T-cell (primary cell): ENCODE results near the gene KCND1. TPM values are rescaled to one million over a fixed set of nuclear protein-coding genes. Genes with fewer than 3 reads are reported as not detected.

Source experiments
- ATAC-seq, 4 experiments: fragments of 200-7000 bp in 3 of 4; fragments of 150-1000 bp in 1 of 4; cut with Tn5 transposase; replicated peaks in 1 of 4; 1 replicate in 3 of 4; 2 replicates in 1 of 4; pipeline ENCODE4 v1.10.0; 2021; ENCODE audit warnings: moderate library complexity in 3 of 4, mild to moderate bottlenecking in 2 of 4, moderate number of reproducible peaks in 1 of 4
- CTCF ChIA-PET, 2 donors: fragments of 300-600 bp; sonication (Branson Sonifier 250); formaldehyde crosslinking; loops; one replicate each; lab custom pipeline; 2022; ENCODE audit warnings: antibody characterized with exemption in 2 of 2; lab: Charles Lee
- POLR2A ChIA-PET, 2 donors: fragments of 300-600 bp; sonication (Branson Sonifier 250); formaldehyde crosslinking; loops; one replicate each; lab custom pipeline; 2022; ENCODE audit warnings: antibody characterized with exemption in 2 of 2; lab: Charles Lee
- DNase-seq, 35 experiments: peaks; one replicate each; pipeline versions ENCODE4 v3.0.0 to v3.0.0-alpha.2; 2013 to 2023
- H3K27ac ChIP-seq: one replicate; pipeline ENCODE4 v1.5.1; 2013; ENCODE audit warnings: low read length
- H3K27me3 ChIP-seq, 2 experiments: replicated peaks in 1 of 2; 1 replicate in 1 of 2; 2 replicates in 1 of 2; pipeline versions ENCODE4 v1.6.1 to v1.7.0; 2013; ENCODE audit warnings: low read length in 1 of 2, mixed read lengths in 1 of 2; ENCODE audit not compliant: control insufficient read depth in 2 of 2, insufficient read depth in 2 of 2; ENCODE audit errors: extremely low read depth in 1 of 2
- H3K36me3 ChIP-seq, 2 donors: 1 replicate in 1 of 2; 2 replicates in 1 of 2; pipeline versions ENCODE4 v1.6.1 to v1.7.0; 2013; ENCODE audit warnings: low read length in 1 of 2; ENCODE audit not compliant: control insufficient read depth in 2 of 2, insufficient read depth in 1 of 2; ENCODE audit errors: extremely low read depth in 1 of 2
- H3K4me1 ChIP-seq, 2 experiments: 1 replicate in 1 of 2; 2 replicates in 1 of 2; pipeline versions ENCODE4 v1.6.1 to v1.7.0; 2013; ENCODE audit warnings: low read length in 2 of 2, mixed read lengths in 1 of 2; ENCODE audit not compliant: insufficient read depth in 2 of 2, control insufficient read depth in 1 of 2; ENCODE audit errors: extremely low read depth in 1 of 2
- H3K4me3 ChIP-seq, 2 donors: 1 replicate in 1 of 2; 2 replicates in 1 of 2; pipeline versions ENCODE4 v1.5.1 to v1.7.0; 2013; ENCODE audit warnings: mild to moderate bottlenecking in 2 of 2, low read length in 1 of 2, moderate library complexity in 1 of 2; ENCODE audit not compliant: control insufficient read depth in 1 of 2; ENCODE audit errors: extremely low read depth in 1 of 2
- H3K9me3 ChIP-seq: 2 replicates; pipeline ENCODE4 v1.7.0; 2013
- H3K27ac Mint-ChIP-seq, 2 donors: one replicate each; pipeline ENCODE4 v1.8.0; 2020 to 2021; ENCODE audit warnings: mild to moderate bottlenecking in 2 of 2, mixed read lengths in 2 of 2
- H3K27me3 Mint-ChIP-seq, 2 donors: one replicate each; pipeline ENCODE4 v1.8.0; 2021 to 2022; ENCODE audit warnings: mixed read lengths in 2 of 2
- H3K36me3 Mint-ChIP-seq: one replicate; pipeline ENCODE4 v1.8.0; 2021; ENCODE audit warnings: mixed read lengths
- H3K4me1 Mint-ChIP-seq, 3 donors: one replicate each; pipeline ENCODE4 v1.8.0; 2020 to 2022; ENCODE audit warnings: mixed read lengths in 3 of 3, mild to moderate bottlenecking in 1 of 3
- H3K4me3 Mint-ChIP-seq, 3 donors: one replicate each; pipeline ENCODE4 v1.8.0; 2020 to 2022; ENCODE audit warnings: mild to moderate bottlenecking in 3 of 3, mixed read lengths in 3 of 3, moderate library complexity in 3 of 3
- H3K9me3 Mint-ChIP-seq, 3 donors: one replicate each; pipeline ENCODE4 v1.8.0; 2020 to 2022; ENCODE audit warnings: mixed read lengths in 3 of 3
- WGBS: methylation state at CpG from one replicate; pipeline ENCODE4 v1.1.5; 2013; ENCODE audit warnings: missing lambda C conversion rate; ENCODE audit not compliant: insufficient coverage; 5-methylcytosine and 5-hydroxymethylcytosine counted together
- total RNA-seq, 35 experiments: library from RNA in 6 of 35; stranded (reverse) in 6 of 35; fragments of 120-200 nt in 1 of 35; gene quantifications; one replicate each; pipeline versions ENCODE4 v1.2.1 to v1.2.4 and lab custom pipeline; 2013 to 2026

The KCND1 gene
- total RNA-seq, 5 donors from 2014 or later (not counting 1 experiment from before 2014, with no cell fraction given), result 0.85 to 3.7 (median 2.6) TPM

DNA sequence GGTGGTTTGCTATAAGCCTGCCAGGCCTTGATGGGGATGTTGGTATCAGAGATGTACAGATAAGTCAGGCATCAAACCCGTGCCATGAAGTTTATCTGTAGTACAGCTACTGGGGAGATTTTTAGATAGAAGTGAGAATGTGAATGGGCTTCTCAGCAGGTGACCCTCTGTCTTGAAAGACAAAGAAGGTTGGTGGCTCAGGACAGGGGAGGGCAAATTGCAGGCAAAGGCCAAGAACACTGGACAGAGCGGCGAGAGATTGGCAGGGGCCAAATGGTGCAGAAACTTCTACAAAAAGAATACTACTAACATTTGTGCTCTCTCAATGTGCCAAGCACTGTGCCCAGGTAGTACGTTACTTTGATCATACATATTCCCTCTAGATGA is 50.9 kb downstream of the KCND1 start:
- H3K4me1 ChIP-seq, result peaks cover 20 to 66% of the 10 kb centered on the region in 2 experiments
- H3K27me3 ChIP-seq, result no peaks in the 10 kb centered on the region
- H3K4me3 Mint-ChIP-seq, result peak overlapping the region; percentile 86 to 97 (median 96)
- WGBS, result 17% methylated on average over 1 of the region's 4 CpGs
- H3K9me3 ChIP-seq, result no peaks in the 10 kb centered on the region
- no peaks in the 10 kb centered on the region for H3K27me3 Mint-ChIP-seq
- CTCF ChIA-PET, result interaction anchor here (0.7 to 0.8 kb wide), 4 partner anchors 16 to 43 kb away, joined by 3 to 5 read pairs (median 4); no protein-coding TSS in a partner anchor
- POLR2A ChIA-PET, result interaction anchor here in 1 of 2 donors (0.8 kb wide), 1 partner anchor 16 kb away, joined by 5 read pairs; no protein-coding TSS in a partner anchor
- no peak for DNase-seq
- H3K9me3 Mint-ChIP-seq, result no peaks in the 10 kb centered on the region
- peaks cover 56 to 69% (median 58%) of the 10 kb centered on the region in 3 donors for H3K4me1 Mint-ChIP-seq
- H3K27ac ChIP-seq, result peak overlapping the region; percentile 92
- ATAC-seq, result no peak
- peak overlapping the region; percentile 26 to 98 for H3K4me3 ChIP-seq
- peaks cover 0 to 32% of the 10 kb centered on the region in 2 donors for H3K36me3 ChIP-seq
- H3K27ac Mint-ChIP-seq, result peak overlapping the region; percentile 74 to 98
- peaks cover 34% of the 10 kb centered on the region for H3K36me3 Mint-ChIP-seq

- H3K4me1 Mint-ChIP-seq, result peaks cover 57 to 70% (median 58%) of the 10 kb centered on the region in 3 donors
- peak overlapping the region; percentile 74 to 98 for H3K27ac Mint-ChIP-seq
- DNase-seq, result peak in 25 of 35 experiments; percentile 15 to 74 (median 45)
- ChIA-PET POLR2A (interaction anchor here (0.7 to 1.0 kb wide), 4 partner anchors 17 to 270 kb away, joined by 3 to 5 read pairs (median 4); no protein-coding TSS in a partner anchor), CTCF (interaction anchor here in 1 of 2 donors (0.8 kb wide), 2 partner anchors 17 to 19 kb away, joined by 5 read pairs; no protein-coding TSS in a partner anchor)
- Histone ChIP-seq H3K27me3 (no peaks in the 10 kb centered on the region), H3K9me3 (no peaks in the 10 kb centered on the region), H3K4me1 (peaks cover 20 to 68% of the 10 kb centered on the region in 2 experiments), H3K4me3 (peak overlapping the region; percentile 74 to 98), H3K36me3 (peaks cover 0 to 32% of the 10 kb centered on the region in 2 donors), H3K27ac (peak overlapping the region; percentile 92)
- H3K27me3 Mint-ChIP-seq, result no peaks in the 10 kb centered on the region
- H3K4me3 Mint-ChIP-seq, result peak overlapping the region; percentile 86 to 97 (median 96)
- peaks cover 28% of the 10 kb centered on the region for H3K36me3 Mint-ChIP-seq
- ATAC-seq, result peak; percentile 9 to 26 (median 14)
- no peaks in the 10 kb centered on the region for H3K9me3 Mint-ChIP-seq
- WGBS, result 0% methylated on average over 2 of the region's 8 CpGs
Measured at GRCh38 chrX:48919947-48920717, 51.5 kb downstream of the KCND1 start.

GRCh38 chrX:48919360-48919841 is 52.2 kb downstream of the KCND1 start:
- Histone ChIP-seq H3K4me3 (peak overlapping the region; percentile 74 to 98), H3K36me3 (peaks cover 0 to 40% of the 10 kb centered on the region in 2 donors), H3K27ac (peak overlapping the region; percentile 92), H3K4me1 (peaks cover 20 to 68% of the 10 kb centered on the region in 2 experiments), H3K9me3 (no peaks in the 10 kb centered on the region), H3K27me3 (no peaks in the 10 kb centered on the region)
- peak; percentile 17 to 35 (median 29) for ATAC-seq
- ChIA-PET POLR2A (interaction anchor here (0.6 to 1.0 kb wide), 4 partner anchors 17 to 271 kb away, joined by 3 to 13 read pairs (median 4); no protein-coding TSS in a partner anchor), CTCF (interaction anchor here (0.6 to 0.7 kb wide), 4 partner anchors 12 to 169 kb away, joined by 3 to 7 read pairs (median 3); no protein-coding TSS in a partner anchor)
- peaks cover 62 to 73% (median 63%) of the 10 kb centered on the region in 3 donors for H3K4me1 Mint-ChIP-seq
- peaks cover 33% of the 10 kb centered on the region for H3K36me3 Mint-ChIP-seq
- peak in 26 of 35 experiments; percentile 25 to 70 (median 52) for DNase-seq
- WGBS, result 2% methylated on average over 7 of the region's 15 CpGs
- no peaks in the 10 kb centered on the region for H3K9me3 Mint-ChIP-seq
- H3K4me3 Mint-ChIP-seq, result peak overlapping the region; percentile 86 to 97 (median 96)
- H3K27me3 Mint-ChIP-seq, result no peaks in the 10 kb centered on the region
- peak overlapping the region; percentile 74 to 98 for H3K27ac Mint-ChIP-seq

GRCh38 chrX:48918643-48919340 is 52.9 kb downstream of the KCND1 start, which contains the start of gene PIM2:
PIM2 (minus strand) TSS chrX:48919024; CDS start chrX:48918834, 190 bp downstream.
- Histone ChIP-seq H3K36me3 (peaks cover 0 to 44% of the 10 kb centered on the region in 2 donors), H3K4me1 (peaks cover 20 to 68% of the 10 kb centered on the region in 2 experiments), H3K27me3 (no peaks in the 10 kb centered on the region), H3K4me3 (peak within 1 kb of the TSS; percentile 75 to 98), H3K27ac (peak within 1 kb of the TSS; percentile 92), H3K9me3 (no peaks in the 10 kb centered on the region)
- CTCF ChIA-PET, result interaction anchor here (0.6 to 0.7 kb wide), 4 partner anchors 11 to 169 kb away, joined by 3 to 7 read pairs (median 3); no protein-coding TSS in a partner anchor
- Mint-ChIP-seq H3K27ac (peak within 1 kb of the TSS; percentile 74 to 98), H3K9me3 (no peaks in the 10 kb centered on the region), H3K27me3 (no peaks in the 10 kb centered on the region), H3K4me1 (peaks cover 62 to 73% (median 63%) of the 10 kb centered on the region in 3 donors), H3K36me3 (peaks cover 33% of the 10 kb centered on the region), H3K4me3 (peak within 1 kb of the TSS; percentile 86 to 97 (median 96))
- WGBS, result 0% methylated on average over 14 of the region's 55 CpGs
- DNase-seq (peak; percentile 73 to 96 (median 92)), ATAC-seq (peak; percentile 74 to 77 (median 76))
- POLR2A ChIA-PET, result interaction anchor here (0.6 to 1.0 kb wide), 3 partner anchors 17 to 272 kb away, joined by 3 to 13 read pairs (median 4); no protein-coding TSS in a partner anchor

DNA sequence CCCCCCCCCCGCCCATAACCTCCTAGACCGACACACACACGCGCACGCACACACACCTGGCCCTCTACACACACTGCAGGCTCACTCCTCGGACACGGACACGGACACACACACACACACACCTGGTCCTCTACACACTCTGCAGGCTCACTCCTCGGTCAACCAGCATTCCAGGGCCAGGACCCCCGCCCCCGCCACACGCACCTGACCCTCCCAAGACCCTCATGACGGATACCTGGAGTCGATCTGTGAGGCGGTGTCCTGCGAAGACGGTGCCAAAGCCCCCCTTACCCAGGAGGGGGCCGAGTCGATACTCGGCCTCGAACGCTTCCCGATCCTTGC is 53.4 kb downstream of the KCND1 start:
- 0% methylated on average over 4 of the region's 23 CpGs for WGBS
- ATAC-seq (no peak), DNase-seq (no peak)
- Histone ChIP-seq H3K9me3 (no peaks in the 10 kb centered on the region), H3K4me3 (peak overlapping the region; percentile 75 to 98), H3K36me3 (peaks cover 0 to 44% of the 10 kb centered on the region in 2 donors), H3K27ac (peak overlapping the region; percentile 80), H3K4me1 (peaks cover 20 to 67% of the 10 kb centered on the region in 2 experiments), H3K27me3 (no peaks in the 10 kb centered on the region)
- Mint-ChIP-seq H3K27me3 (no peaks in the 10 kb centered on the region), H3K9me3 (no peaks in the 10 kb centered on the region), H3K36me3 (peaks cover 33% of the 10 kb centered on the region), H3K4me1 (peaks cover 64 to 76% (median 66%) of the 10 kb centered on the region in 3 donors), H3K27ac (peak overlapping the region; percentile 74 to 98), H3K4me3 (peak overlapping the region; percentile 86 to 97 (median 96))
- POLR2A ChIA-PET, result no interaction called here
- CTCF ChIA-PET, result no interaction called here
